ENCODE measurements around the gene TAS1R3.
"Not testable (repeated sequence)": the region's sequence is repeated elsewhere in the genome, so short reads cannot be mapped to it uniquely, and the experiment has no call there.

Gene TAS1R3

DNA sequence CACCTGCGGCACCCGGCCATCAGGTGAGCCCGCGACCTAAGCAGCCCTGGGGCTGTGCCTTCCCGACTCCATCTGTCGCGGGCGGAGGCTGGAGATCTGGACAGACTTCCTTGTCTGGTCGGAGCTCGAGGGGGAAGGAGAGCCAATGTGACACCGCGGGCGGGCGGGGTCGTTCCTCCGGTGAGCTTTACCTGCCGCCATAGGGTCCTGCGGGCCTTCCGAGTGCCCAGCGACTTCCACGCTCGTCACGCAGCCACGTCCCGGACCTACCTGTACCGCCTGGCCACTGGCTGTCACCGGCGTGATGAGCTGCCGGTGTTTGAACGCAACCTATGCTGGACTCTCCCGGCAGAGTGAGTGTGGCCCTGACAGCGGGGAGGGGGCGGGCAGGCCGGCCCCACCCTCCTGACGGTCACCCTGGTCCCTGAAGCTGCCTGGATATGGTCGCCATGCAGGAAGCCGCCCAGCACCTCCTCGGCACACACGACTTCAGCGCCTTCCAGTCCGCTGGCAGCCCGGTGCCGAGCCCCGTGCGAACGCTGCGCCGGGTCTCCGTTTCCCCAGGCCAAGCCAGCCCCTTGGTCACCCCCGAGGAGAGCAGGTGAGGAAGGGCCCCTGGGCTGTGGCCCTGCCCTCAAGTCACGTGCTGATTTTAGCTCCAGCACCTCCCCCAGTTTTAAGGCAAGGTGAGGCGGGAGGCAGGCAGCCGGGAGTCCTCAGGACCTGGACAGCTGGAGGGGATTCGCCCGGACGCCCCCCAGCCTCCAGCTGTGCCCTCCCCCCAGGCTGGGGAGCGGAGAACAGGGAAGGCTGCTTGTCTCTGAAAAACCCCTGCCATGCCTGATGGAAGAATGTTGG lies 21.6 kb upstream of the TAS1R3 start:
- DNase-seq: no peak

DNA sequence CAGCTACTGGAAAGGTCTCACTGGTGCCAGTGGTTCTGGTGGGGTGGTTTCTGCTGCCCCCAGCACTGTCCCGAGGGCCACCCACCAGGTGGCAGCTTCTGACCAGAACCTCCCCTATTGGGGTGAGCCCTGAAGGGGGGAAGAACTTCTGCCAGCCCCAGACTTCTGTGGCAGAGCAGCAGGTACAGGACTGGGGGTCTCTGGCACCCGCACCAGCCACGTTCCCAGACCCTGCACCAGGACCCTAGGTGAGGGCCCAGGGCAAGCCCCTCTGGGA lies 21.0 kb upstream of the TAS1R3 start:
- DNase-seq: no peak

DNA sequence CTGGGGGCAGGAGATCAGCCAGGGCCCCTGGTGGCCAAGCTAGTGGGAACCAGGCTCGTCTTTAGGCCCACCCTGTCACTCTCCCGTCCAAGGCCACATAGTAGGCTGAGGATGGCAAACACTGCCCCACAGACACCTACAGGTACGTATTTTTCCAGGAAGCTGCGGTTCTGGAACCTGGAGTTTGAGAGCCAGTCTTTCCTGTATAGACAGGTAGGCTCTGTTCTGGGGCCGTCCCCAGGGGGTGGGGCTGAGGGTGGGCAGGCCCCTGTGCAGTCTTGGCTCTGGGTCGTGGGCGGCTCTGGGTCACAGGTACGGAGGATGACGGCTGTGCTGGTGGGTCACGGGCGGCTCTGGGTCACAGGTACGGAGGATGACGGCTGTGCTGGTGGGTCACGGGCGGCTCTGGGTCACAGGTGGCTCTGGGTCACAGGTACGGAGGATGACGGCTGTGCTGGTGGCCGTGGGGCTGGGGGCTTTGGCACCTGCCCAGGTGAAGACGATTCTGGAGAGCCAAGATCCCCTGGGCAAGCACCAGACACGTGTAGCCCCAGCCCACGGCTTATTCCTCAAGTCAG lies 20.5 kb upstream of the TAS1R3 start:
- no peak for DNase-seq

DNA sequence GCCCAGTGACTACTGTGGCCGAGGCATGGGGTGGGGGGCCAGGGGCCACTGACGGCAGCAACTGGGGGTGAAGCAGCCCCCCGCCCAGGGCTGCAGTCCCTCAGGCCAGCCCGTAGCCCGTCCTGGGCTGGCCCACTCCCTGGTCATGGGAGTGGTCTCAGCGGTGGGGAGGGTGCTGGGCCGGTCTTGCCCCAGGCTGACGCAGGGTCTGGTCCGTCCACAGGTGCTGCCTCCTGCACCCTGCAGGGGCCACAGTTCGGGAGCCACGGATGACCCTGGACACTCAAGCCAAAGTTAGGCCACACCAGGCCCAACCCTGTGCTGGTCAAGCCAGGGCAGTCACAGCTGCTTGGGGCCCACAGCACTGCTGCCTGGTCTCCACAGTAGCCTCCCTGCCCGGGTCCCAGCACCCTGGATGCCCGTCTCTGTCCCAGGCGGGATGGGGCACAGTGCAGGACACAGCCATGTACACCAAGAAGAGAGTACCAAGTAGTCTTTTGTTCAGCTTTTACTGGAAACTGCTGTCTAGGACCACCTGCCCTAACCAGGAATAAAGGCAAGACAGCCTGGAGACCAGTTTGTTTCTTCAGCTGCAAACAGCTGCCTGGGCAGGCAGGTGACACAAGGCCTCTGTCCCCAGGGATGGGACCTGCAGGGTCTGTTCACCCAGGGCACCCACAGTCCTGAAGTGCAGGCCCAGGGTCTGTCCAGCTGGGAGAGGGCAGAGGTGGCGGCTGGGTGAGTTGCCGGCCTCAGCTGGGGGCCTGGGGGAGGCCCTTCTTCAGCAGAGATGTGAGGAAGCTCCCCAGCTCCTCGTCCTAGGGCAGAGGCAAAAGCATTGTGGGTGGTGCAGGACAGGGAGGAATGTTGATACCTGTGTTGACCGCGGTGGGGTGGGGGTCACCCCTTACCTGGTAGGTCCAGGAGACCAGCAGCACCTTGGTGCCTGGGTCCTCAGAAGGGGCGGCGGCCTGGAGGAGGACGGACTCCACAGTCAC lies 19.7 kb upstream of the TAS1R3 start:
- DNase-seq: no peak

DNA sequence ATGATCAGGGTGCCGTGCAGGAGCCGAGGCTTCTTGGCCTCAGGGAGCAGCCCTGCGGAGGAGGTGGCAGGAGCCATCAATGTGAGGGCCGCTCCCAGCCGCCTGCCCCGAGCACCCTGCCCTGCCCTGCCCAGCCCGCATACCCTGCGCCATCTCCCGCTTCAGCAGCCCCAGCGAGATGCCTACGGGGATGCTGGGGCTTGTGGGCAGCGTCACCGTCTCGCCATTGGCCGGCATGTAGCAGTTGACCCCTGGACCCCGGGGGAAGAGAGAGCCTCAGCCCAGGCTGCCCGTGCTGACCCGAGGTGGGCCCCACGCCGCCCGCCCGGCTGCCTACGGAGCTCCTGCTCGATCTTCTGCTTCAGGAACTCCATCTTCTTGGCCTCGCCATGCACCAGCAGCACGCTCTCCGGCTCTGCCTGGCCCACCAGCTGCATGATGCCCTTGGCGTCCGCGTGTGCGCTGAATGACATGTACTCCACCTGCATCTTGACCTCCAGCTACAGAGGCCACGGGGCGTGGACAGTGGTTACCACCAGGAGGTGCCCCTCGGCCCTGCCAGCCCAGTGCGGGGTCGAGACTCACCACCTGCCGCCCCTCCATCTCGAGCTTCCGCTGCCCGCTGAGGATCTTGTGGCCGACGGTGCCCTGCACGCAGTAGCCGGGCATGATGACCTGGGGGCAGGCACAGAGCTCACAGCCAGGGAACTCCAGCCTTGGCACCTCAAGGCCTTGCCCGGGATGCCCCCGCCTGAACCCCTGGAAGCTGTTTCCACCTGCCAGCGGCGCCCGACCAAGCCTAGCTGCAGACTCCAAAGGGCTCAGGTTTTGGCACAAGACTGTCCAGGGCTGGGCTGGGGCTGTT lies 18.4 kb upstream of the TAS1R3 start:
- no peak for DNase-seq

DNA sequence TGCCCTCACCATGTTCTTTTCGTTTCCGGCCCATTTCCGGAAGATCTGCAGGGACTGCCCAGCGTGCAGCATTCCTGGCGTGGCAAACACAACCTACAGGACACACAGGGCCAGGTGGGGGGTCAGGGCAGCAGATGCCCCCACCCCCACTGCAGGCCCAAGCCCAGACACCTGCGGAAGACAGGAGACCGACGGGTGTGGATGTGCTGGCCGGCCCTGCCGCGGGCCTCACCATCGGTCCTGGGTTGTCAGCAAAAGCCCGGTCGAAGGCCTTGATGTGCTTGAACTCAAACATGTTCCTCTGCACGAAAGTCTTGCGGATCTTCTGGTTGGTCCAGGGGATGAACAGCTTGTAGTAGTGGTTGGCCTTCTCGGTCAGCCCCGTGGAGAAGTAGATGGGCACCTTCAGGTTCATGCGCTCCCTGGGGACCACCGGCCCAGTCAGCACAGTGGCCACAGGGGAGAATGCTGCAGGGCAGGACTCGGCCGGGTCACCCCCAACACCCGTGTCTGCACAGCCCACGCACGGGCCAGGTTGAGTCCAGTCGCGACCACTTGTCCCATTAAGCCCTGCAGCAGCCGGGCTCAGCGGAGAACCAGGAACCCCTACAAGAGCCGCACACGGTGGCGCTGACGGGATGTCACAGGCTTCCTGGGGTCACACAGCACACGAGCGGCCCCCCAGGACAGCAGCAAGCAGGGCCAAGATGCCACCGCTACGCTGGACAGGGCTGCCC lies 17.4 kb upstream of the TAS1R3 start:
- no peak for DNase-seq

DNA sequence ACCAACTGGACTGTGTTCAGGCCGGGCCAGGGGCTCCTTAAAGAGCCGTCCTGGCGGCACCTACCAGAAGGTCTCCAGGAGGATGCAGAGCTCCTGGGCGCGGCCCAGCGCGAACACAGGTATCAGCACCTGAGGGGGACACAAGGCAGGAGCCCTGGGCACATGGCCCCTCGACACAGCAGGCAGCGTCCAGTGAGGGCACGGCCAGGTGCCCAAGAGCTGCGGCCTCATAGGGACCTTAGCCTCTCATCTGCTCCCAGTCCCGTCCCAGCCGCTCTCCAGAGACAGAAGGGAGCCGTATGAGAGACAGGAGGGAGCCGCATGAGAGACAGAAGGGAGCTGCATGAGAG lies 16.9 kb upstream of the TAS1R3 start:
- DNase-seq: no peak

DNA sequence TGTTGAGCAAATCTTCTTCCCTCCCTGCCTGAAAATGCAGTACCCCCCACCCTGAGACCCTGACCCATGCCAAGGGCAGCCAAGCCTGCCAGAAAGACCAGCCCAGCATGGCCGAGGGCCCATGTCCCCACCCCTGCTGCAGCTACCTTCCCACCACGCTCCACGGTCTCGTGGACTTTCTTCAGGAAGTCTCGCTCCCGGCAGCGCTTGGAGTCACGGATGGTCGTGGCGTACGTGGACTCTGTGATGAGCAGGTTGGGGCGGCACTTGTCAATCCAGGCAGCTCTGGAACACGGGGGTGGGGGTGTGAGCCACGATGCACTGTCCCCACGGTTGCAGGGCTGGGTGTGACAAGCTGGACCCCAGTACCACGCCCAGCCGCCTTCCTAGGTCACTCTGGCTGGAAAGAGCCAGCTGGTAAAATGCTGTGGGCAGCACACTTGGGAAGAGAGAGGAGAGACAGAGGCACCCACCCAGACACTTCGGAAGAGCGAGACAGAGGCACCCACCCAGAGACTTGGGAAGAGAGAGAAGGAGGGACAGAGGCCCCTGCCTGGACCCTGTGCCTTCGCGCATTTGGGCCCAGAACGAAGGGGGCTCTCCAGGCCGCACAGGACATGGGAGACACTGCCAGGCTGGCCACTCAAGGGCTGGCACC lies 16.3 kb upstream of the TAS1R3 start:
- DNase-seq: no peak

DNA sequence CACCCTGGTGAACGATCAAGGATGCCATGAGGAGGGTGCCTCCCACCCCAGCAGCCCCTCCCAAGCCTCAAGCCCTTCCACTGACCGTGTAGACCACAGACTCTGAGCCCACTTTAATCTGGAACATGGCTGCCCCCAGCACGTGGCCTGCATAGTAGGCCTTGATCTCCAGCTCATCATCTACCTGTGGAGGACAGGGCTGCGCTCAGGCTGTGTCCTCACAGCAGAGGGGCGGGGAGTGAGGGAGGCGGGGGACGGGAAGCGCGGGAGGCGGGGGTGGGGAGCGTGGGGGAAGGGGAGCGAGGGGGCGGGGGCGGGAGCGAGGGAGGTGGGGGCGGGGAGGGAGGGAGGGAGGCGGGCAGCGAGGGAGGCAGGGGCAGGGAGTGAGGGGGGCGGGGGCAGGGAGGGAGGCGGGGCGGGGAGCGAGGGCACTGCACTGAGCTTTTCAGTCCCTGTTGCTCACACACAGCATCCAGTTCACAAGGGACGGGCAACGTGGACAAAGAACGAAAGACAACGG lies 15.6 kb upstream of the TAS1R3 start:
- DNase-seq: no peak

DNA sequence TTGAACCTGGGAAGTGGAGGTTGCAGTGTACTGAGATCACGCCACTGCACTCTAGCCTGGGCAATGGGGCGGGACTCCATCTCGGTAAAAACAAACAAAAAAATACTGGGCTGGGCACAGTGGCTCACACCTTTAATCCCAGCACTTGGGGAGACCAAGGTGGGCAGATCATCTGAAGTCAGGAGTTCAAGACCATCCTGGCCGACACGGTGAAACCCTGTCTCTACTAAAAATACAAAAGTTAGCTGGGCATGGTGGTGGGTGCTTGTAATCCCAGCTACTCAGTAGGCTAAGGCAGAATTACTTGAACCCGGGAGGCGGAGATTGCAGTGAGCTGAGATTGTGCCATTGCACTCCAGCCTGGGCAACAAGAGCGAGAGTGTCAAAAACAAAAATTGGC lies 14.9 kb upstream of the TAS1R3 start:
- not testable (repeated sequence) for DNase-seq

DNA sequence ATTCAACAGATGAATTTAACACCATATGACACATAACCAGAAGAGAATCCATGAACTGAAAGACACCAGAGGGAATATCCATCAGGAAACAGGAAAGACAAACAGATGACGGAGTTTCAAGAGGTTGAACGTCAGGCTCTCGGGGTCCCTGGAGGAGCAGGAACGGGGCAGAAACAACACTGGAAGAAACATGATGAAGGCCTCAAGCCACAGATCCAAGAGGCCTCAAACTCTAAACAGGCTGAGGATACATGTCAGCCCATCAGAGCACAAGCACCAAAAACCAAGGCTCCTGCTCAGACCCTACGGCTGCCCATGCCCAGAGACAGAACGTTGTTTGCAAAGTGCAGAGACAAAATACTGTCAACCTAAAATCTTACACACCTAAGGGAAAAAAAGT lies 13.7 kb upstream of the TAS1R3 start:
- no peak for DNase-seq

DNA sequence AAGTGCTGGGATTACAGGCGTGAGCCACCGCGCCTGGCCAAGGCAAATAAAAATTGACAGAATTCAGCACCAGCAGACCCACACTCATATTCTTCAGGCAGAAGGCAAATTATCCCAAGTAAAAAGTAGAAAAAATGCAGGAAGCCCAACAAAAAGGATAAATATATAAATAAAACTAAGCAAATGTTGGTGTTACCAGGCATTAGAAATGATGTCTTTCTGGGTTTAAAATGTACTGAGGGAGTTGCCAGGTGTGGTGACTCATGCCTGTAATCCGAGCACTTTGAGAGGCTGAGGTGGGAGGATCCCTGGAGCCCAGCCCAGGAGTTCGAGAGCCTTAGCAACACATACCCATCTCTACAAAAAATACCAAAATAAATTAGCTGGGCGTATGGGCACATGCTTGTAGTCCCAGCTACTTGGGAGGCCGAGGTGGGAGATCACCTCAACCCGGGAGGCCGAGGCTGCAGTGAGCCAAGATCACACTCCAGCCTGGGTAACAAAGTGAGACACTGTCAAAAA lies 12.9 kb upstream of the TAS1R3 start:
- no peak for DNase-seq

DNA sequence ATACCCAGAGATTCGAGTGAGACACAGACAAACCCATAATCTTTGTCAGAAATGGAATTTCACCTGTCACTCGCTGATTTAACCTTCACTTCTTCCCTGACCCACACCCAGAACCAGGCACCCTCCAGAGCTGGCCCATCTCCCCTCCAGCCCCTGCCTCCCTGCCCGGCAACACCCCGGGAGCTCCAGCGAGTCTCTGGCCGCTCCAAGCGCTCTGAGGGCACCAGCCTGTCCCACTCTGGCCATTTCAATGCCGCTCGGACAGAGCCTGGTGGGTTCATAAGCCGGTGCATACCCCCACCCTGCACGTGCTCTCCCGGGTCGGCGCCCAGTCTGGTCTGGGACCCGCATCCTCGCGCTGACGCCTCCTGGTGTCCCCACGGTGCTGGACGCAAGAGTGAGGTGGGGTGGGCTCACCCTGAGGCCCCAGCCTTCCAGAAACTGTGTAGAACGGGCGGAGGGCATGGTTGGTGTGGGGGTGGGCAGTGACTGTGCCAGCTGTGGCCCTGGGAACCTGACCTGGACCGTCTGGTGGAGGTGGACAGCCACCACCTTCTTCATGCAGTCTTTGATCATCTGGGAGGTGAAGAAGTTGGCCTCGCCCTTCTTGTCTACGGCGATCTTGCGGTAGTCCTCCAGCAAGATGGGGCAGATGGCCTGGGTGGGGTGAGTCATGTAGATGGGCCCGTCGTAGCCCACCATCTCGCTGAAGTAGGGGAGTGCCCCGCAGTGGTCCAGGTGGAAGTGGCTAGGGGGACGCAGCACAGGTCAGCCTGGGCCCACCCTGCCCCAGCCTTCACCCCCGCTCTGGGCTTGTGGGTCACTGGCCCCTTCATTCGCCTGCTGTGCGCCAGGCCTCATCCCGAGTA lies 12.1 kb upstream of the TAS1R3 start:
- no peak for DNase-seq

DNA sequence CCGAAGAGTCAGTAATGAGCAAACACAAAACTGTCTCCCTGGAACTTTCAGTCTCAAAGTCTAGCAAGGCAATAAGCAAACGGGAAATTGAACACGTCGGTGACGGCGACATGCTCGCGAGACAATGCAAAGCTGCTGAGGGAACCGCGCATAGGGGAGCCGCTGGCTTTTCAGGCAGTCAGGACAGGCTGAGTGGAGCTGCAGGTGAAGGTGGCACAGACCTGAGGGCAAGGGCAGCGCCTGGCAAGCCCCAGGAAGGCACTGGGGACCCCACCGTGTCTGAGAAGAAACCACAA lies 11.5 kb upstream of the TAS1R3 start:
- no peak for DNase-seq

DNA sequence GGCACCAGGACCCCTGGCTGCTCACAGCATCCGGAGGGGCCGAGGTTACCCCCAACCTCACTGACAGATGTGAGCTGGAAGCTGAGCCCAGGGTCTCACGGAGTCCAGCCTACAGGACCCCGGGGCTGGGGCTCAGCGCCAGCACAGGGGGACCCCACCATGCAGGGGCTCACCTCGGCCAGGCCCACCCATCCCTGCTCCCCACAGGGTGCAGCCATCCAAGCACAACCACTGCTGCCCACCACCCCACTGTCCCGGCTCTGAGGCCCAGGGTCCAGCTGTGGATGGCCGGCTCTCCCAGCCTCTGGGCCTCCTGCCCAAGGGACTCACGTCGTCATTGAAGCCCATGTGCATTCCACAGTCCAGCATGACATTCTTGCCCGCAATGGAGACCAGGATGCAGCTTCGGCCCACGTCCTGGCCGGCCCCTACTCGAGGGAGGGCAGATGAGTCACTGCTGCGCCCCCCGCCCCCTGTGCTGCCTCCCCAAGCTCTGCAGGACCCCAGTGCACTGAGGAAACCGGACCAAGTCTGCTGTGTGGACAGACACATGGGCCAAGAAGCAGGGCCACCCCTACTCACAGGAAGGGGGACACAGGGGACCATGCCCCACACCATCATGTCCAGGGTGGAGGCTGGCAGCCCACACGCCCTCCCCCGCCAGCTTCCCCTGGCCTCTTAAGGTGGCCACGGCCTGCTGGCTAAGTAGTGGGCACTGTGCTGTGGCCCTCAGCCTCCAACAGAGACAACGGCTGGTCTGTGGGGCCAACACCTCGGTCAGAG lies 10.2 kb upstream of the TAS1R3 start:
- no peak for DNase-seq

DNA sequence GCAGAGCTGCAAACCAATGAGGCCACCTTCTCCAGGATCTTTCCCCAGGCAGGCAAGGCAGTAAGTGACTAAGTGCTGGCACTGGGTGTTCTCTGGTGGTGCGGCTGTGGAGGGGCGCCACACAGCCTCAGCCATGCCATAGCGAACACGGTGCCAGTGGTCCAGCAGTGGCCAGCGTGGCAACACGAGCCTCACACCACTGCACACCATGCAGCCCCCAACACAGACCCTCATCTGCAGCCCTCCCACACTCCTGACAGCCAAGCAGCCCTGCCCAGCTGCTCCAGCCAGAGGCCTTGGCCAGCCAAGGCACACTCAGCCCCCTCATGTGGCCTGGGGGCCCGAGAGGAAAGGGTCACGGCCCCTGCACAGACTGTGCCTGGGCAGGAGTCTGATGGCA lies 9.6 kb upstream of the TAS1R3 start:
- no peak for DNase-seq

DNA sequence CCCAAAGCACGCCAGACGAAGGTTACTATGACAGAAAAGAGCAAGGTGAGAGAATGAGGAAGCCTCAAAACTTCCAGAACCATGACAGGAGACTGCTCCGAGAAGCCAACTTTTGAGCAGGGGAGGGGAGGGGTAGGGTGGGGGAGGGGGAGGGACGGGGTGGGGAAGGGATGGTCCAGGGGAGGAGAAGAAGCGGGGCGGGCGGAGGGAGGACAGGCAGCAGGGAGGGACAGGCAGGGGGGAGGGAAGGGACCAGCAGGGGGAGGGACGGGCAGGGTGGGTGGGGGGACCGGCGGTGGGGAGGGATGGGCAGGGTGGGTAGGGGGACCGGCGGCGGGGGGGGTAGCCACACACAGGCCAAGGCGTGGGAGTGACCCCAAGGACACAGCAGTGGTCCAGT lies 8.7 kb upstream of the TAS1R3 start:
- DNase-seq: no peak

DNA sequence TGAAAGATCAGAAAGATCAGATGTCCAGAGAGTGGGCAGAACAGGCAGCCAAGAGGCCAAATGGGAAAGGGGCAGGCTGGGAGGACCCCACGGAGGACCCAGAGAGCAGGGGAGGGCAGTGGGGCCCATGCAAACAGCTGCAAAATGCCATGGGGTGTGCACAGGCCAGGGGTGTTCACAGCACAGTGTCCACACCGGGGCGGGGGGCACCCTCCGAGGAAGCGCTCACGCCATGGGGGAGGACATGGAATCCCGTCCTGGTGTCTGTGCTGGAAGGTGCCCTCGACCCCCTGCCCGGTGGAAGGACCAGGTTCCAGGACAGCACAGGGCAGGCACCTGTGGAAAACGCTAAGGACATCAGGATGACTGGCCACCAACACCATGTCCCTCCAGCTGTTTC lies 8.1 kb upstream of the TAS1R3 start:
- no peak for DNase-seq

DNA sequence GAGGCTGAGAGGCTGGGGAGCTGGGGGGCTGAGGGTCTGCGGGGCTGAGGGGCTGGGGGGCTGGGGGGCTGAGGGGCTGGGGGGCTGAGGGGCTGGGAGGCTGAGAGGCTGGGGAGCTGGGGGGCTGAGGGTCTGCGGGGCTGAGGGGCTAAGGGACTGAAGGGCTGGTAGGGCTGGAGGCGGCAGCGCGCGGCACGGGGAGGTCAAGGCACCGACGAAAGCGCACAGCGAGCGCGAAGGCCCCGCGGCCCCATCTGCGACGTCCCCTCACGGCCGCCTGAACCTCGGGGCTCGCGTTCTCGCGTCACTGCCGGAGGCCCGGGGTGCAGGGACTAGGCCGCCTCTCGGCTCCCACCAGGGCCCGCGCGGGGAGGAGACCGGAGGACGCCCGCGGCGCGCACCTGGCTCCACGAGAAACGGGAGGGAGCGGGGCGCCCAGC lies 7.0 kb upstream of the TAS1R3 start:
- no peak for DNase-seq
